ENCODE results near the gene CXCL10. TPM values are rescaled to one million over a fixed set of nuclear protein-coding genes. Genes with fewer than 3 reads are reported as not detected.

Gene CXCL10
- total RNA-seq (2021; ENCODE audit: unreplicated experiment), result not detected
- not detected for polyA plus RNA-seq (2012; ENCODE audit: insufficient read length)
- not detected for Bru-seq, nascent RNA
- BruChase-seq, experiment 1, labeled RNA remaining after a 2-hour chase, result percentile 17 among the genes with signal in this experiment
- not detected for BruChase-seq, experiment 2, labeled RNA remaining after a 6-hour chase
- long read RNA-seq, result 0 reads

- ATAC-seq (no peak), DNase-seq (ENCODE audit: low read depth, low spot score) (no peak)
- POLR2A ChIA-PET, result no interaction called here
- BruUV-seq (replicated peaks), result no TSS peak
- TF ChIP-seq SIN3A (IDR thresholded peaks at IDR 0.05; ENCODE audit: borderline replicate concordance, insufficient read depth, low read depth, low read length) (no peak), TCF7L2 (IDR thresholded peaks at IDR 0.05; ENCODE audit: low read depth, low read length) (no peak), CTCF (IDR thresholded peaks at IDR 0.05) (no peak), POLR2AphosphoS5 (IDR thresholded peaks at IDR 0.05; ENCODE audit: low read depth, low read length) (no peak), REST (IDR thresholded peaks at IDR 0.05; ENCODE audit: insufficient read depth in 1 of 2, low read depth in 2 of 2, low read length in 1 of 2) (no peak)
- in situ Hi-C loops (cut with HindIII; ENCODE audit: low pct_unique_long_range_greater_than_20kb, low sequenced_read_pairs), result no loop called here
- no peaks in the 10 kb centered on the region for H3K36me3 ChIP-seq (ENCODE audit: control insufficient read depth, insufficient read depth, low read length)
- CTCF ChIA-PET, result no interaction called here
- H3K4me3 ChIP-seq (ENCODE audit: low read depth in 2 of 2, low read length in 2 of 2), result no peak within 1 kb of the TSS
- no peak within 1 kb of the TSS for H3K27ac ChIP-seq (ENCODE audit: low read length)
- no peaks in the 10 kb centered on the region for H3K9me3 ChIP-seq (ENCODE audit: control insufficient read depth, insufficient read depth, low read depth, low read length)
- intact Hi-C loops (cut with micrococcal nuclease; ENCODE audit: unreplicated experiment), result no loop called here
- peaks cover 4% of the 10 kb centered on the region for H3K27me3 ChIP-seq (ENCODE audit: control insufficient read depth, insufficient read depth, low read length)
- H3K4me1 ChIP-seq (ENCODE audit: control insufficient read depth, insufficient read depth, low read length), result no peaks in the 10 kb centered on the region; the same call in 1 of the 2 replicates
Observed at GRCh38 chr4:76023389-76023788, at the start of gene CXCL10. Gene CXCL10 (minus strand): TSS chr4:76023497. CDS start chr4:76023431, 66 bp downstream.

GRCh38 chr4:76072760-76073159 lies 49.5 kb upstream of the CXCL10 start:
- ChIA-PET POLR2A (no interaction called here), CTCF (no interaction called here)
- ATAC-seq (no peak), DNase-seq (ENCODE audit: low read depth, low spot score) (no peak)
- BruUV-seq (replicated peaks), result no TSS peak
- Histone ChIP-seq H3K27me3 (ENCODE audit: control insufficient read depth, insufficient read depth, low read length) (no peaks in the 10 kb centered on the region), H3K4me3 (ENCODE audit: low read depth in 2 of 2, low read length in 2 of 2) (no peak overlapping the region), H3K36me3 (ENCODE audit: control insufficient read depth, insufficient read depth, low read length) (no peaks in the 10 kb centered on the region), H3K9me3 (ENCODE audit: control insufficient read depth, insufficient read depth, low read depth, low read length) (no peaks in the 10 kb centered on the region), H3K4me1 (ENCODE audit: control insufficient read depth, insufficient read depth, low read length) (no peaks in the 10 kb centered on the region), H3K27ac (ENCODE audit: low read length) (no peak overlapping the region)
- no peak for TF ChIP-seq CTCF (IDR thresholded peaks at IDR 0.05)
- TF ChIP-seq REST (IDR thresholded peaks at IDR 0.05; ENCODE audit: insufficient read depth in 1 of 2, low read depth in 2 of 2, low read length in 1 of 2), result no peak
- no peak for TF ChIP-seq SIN3A (IDR thresholded peaks at IDR 0.05; ENCODE audit: borderline replicate concordance, insufficient read depth, low read depth, low read length)
- no peak for TF ChIP-seq TCF7L2 (IDR thresholded peaks at IDR 0.05; ENCODE audit: low read depth, low read length)
- TF ChIP-seq POLR2AphosphoS5 (IDR thresholded peaks at IDR 0.05; ENCODE audit: low read depth, low read length), result no peak
- in situ Hi-C loops (cut with HindIII; ENCODE audit: low pct_unique_long_range_greater_than_20kb, low sequenced_read_pairs), result no loop called here
- intact Hi-C loops (cut with micrococcal nuclease; ENCODE audit: unreplicated experiment), result no loop called here

All from Panc1 (cell line).